Activated CD4-positive, CD25-positive, alpha-beta regulatory T cell treated with anti-CD3 and anti-CD28 coated beads, Interleukin-2, amount 50 U/mL, for 24 hours (primary cell): ENCODE data around the gene XAF1.
"Not testable (repeated sequence)": the region's sequence is repeated elsewhere in the genome, so short reads cannot be mapped to it uniquely, and the experiment has no call there.

Experiments used
- ATAC-seq, 2 donors: fragments of 150-1000 bp; cut with Tn5 transposase; one replicate each; pipeline ENCODE4 v1.10.0; 2021; ENCODE audit warnings: mild to moderate bottlenecking in 1 of 2, moderate library complexity in 1 of 2

The XAF1 gene

DNA sequence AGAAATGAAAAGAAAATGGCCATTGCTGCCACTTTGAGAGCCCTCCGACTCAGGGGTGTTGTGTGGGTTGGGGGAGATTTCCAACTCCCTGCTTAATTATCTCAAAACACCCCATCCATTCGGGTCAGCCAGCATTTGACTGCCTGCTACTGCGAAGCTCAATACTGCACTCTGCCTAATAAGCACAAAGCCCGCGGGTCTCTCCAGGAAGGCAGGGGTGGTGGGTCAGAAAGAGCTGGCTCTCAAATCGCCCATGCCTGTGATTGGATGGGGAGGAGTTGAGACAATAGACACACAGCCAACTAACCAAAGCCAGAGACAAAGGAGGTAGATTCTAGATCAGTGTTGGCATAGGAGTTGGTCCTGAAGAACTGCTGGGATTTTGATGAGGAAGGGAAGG is 2.3 kb upstream of the XAF1 start:
- ATAC-seq: no peak

GRCh38 chr17:6755281-6755680 is 565 bp upstream of the XAF1 start:
- no peak for ATAC-seq

DNA sequence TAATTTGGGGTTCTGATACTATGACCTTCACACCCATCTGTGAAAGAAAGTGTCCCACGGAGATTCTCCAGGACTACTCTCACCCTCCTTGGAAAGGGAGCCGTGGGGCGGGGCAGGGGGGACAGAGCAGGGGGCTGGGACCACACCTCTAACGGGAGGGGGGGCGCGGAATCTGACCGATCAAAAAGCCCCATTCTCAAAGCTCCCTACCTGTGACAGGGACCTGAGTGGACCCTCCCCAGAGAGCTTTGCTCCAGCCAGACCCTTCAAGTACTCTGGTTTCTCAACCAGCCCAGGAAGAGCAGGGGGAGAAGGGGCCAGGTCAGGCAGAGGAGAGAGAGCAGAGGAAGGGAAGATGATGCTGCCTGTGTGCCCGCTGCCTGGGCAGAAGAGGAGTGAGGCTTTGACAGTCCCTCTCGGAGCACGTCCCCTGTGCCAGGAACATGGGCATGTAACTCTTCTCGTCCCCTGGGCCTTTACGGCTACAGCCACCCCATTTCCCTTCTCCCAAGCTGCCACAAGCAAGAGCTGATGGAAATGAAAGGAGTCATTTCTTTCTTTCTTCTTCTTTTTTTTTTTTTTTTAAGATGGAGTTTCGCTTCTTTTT is 682 bp downstream of the XAF1 start:
- peak in 1 of 2 donors; percentile 31 for ATAC-seq

DNA sequence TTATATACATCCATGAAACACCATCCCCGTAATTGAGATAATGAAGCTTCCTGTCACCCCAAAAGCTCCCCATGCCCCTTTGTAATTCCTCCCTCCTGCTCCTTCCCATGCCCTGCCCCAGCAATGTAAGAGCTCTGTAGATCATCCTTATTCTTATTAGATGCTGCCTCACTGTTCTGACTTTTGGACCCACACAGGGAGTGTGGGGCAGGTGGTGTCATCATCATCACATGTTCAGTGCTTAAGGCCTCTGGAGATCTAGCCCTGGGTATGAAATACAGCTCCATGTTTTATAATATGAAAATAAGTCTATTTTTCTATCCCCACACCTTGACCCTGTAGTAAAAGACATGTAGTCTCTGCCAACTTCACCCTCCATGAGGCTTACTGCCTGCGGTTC is 1.9 kb downstream of the XAF1 start:
- no peak for ATAC-seq

GRCh38 chr17:6761779-6762178 is 5.9 kb downstream of the XAF1 start:
- no peak for ATAC-seq

DNA sequence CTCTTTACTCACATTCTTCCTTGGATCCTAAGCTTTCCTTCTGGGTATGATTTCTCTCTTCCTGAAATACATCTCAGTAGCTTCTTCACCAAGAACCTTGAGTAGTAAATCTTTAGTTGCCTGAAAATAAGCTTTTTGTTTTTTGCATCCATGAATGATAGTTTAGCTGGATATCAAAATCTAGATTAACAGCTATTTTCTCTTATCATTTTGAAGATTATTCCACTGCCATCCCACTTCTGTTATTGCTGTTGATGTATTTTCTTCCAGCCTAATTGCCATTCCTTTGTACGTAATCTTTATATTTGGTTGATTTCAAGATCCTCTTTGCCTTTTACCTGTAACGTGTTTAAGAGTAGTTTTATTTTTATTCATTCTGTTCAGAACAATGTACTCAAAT is 12.6 kb downstream of the XAF1 start:
- no peak for ATAC-seq

- ATAC-seq: no peak
Measured at GRCh38 chr17:6772016-6772415, 16.2 kb downstream of the XAF1 start.

DNA sequence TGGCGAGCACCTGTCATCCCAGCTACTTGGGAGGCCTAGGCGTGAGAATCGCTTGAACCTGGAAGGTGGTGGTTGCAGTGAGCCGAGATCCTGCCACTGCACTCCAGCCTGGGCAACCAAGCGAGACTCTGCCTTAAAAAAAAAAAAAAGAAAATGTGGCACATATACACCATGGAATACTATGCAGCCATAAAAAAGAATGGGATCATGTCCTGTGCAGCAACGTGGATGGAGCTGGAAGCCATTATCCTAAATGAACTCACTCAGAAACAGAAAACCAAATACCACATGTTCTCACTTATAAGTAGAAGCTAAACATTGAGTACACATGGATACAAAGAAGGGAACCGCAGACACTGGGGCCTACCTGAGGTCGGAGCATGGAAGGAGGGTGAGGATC is 19.1 kb downstream of the XAF1 start:
- not testable (repeated sequence) for ATAC-seq

DNA sequence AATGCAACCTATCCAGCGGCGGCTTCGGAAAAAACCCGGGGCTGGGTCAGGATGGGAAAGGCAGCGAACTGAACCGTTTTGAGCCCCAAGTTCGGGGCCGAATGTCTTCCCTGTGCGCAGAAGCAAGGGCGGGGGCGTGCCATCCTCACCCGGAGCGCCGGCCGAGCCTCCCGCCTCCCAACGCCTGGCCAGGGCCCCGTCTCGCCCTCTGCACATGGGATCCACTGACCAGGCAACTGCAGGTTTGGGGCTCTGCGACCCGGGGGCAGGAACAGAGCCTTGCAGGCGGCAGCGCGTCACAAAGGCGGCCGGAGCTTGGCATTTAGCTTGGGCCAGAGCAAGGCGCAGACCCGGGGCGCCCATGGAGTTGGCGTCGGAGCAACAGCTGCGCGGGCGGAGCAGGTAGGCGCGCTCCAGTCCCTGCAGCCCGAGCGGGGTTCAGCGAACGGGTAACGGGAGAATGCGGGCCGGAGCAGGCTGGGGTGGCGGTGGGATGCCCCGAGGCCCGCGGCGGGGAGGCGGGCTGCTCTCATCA is 20.1 kb downstream of the XAF1 start, which contains the start of gene FBXO39:
Gene FBXO39, plus strand, starts transcription at position 345 of the 535 bp plus-strand sequence. CDS start 3,654 bp downstream, outside the sequence.
- ATAC-seq: no peak

- no peak for ATAC-seq
Measured at GRCh38 chr17:6779411-6779810, 23.6 kb downstream of the XAF1 start.

DNA sequence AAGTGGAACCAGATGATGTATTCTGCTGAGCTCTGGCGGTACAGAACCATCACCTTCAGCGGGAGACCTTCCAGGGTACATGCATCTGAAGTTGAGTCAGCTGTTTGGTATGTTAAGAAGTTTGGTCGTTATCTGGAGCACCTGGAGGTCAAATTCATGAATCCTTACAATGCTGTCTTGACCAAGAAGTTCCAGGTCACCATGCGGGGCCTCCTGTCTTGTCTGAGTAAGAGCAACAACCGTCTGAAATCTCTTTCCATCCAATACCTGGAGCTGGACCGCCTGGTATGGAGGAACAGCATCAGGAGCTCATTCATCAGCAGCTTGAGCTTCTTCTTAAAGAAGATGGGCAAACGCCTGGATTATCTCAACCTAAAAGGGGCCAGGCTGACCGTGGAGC is 24.2 kb downstream of the XAF1 start:
- ATAC-seq: no peak

DNA sequence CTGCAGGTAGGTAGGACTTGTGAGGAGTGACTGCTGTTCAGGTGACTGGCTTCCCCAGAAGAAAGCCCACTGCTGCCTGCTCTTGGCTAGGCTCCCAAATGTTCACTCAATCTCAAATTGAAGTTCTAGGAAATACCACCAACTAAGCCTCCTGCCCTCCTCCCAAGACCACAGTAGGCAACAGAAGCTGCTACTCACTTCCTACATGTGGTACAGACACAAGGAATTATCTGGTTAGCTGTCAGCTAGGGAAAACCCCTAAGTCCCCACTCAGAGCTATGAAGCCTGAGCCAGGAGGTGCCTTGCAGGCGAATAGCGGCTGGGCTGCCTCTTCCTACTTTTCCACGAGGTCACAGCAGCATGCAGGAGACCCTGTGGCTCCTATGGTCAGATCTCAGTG is 25.0 kb downstream of the XAF1 start:
- no peak for ATAC-seq

GRCh38 chr17:6782244-6782643 is 26.4 kb downstream of the XAF1 start:
- ATAC-seq: no peak

DNA sequence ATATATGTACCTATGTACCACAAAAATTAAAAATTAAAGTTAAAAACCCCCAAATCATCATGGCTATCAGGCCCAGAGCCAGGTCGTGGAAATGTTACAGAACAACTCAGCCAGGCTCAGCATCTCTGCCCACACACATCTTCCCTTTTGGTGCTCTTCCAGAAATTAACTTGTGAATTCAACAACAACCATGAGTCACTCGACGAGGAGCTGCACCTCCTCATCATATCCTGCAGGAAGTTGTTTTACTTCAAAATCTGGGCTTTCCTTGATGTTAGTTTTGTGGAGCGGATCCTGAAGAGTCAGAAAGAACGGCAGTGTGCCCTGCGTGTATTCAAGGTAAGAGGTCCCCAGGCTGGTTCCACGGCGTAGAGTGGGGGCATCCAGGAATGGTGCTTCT is 30.8 kb downstream of the XAF1 start:
- ATAC-seq: no peak

DNA sequence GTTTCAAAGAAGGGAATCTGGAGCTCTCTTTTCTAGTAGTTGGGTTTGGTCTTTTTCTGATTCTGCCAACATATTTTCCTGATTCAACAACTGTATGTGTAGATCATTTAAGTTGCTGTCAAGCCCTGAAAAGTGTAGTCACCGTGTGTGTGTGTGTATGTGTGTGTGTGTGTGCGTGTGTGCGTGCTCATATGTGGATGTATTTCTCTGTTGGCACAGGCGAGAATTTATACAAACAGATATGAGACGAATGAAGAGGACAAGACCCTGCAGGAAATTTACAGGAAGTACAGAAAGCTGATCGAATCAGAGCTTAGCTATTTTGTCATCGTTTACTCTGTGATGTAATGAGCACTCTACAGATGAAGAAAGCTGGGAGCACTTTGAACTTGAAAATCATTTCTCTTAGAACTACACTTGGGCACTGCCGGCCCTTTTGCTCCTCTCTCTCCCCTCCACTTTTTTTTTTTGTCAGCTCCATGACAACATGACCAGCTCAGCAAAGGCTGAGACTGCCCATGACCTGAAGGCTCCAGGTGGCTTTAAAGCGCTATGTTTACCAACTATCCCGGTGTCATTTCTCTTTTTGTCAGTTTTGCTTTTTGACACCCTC is 31.3 kb downstream of the XAF1 start:
- ATAC-seq: no peak

- ATAC-seq: no peak
Measured at GRCh38 chr17:6789146-6789545, 33.3 kb downstream of the XAF1 start.

GRCh38 chr17:6793748-6794493 is 38.1 kb downstream of the XAF1 start:
- no peak for ATAC-seq

GRCh38 chr17:6796017-6796886 is 40.4 kb downstream of the XAF1 start:
- no peak for ATAC-seq

- ATAC-seq: peak in 1 of 2 donors; percentile 17
Measured at GRCh38 chr17:6796887-6797490, 41.1 kb downstream of the XAF1 start.

DNA sequence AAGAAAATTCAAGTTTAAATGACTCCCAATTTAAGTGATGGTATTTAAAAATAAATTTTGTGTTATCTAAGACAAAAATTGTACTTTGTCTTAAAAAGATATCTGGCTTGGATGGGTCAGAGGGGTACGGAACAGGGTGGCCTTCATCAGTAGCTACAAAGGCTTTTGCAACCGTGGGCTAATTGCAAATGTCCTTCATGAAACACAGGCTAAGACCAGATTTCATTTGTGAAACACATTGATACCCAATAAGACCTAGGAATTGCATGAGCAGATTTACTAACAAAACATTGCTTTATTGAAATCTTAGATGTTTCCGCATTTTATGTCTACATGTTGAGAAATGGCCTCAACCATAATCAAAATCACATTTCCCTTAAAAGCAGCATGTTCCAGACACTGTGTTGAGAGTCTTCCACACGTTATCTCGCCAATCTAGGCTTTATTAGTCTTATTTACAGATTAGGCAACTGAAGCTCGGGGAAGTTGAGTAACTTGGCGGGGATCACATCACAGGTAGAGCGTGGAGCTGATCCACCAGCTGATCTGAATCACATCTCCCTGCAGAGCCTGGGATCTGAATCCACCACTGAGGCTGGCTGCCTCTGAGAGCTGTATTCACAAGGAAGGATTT is 42.0 kb downstream of the XAF1 start:
- no peak for ATAC-seq

- ATAC-seq: no peak
Measured at GRCh38 chr17:6799738-6800137, 43.9 kb downstream of the XAF1 start.
